Mucosa of descending colon (tissue), 3 donors: Measurements from ENCODE around the gene SLAMF6. TPM values are rescaled to one million over a fixed set of nuclear protein-coding genes. Genes with fewer than 3 reads are reported as not detected.

ENCODE experiments used
- ATAC-seq: fragments of 200-7000 bp; cut with Tn5 transposase; one replicate; pipeline ENCODE4 v1.9.1; 2020; ENCODE audit warnings: mild to moderate bottlenecking, moderate library complexity
- DNase-seq, 3 donors: peaks; one replicate each; pipeline ENCODE4 v3.0.0-alpha.2; 2020
- H3K36me3 ChIP-seq: fragments of 200-600 bp; one replicate; pipeline ENCODE4 v1.8.0; 2021; ENCODE audit warnings: low read depth, mild to moderate bottlenecking
- H3K4me1 ChIP-seq: fragments of 200-600 bp; one replicate; pipeline ENCODE4 v1.8.0; 2021; ENCODE audit warnings: low read depth, mild to moderate bottlenecking
- H3K4me3 ChIP-seq: fragments of 200-600 bp; one replicate; pipeline ENCODE4 v1.8.0; 2021; ENCODE audit warnings: mild to moderate bottlenecking
- H3K9me3 ChIP-seq: fragments of 200-600 bp; one replicate; pipeline ENCODE4 v1.8.0; 2021; ENCODE audit warnings: mild to moderate bottlenecking
- intact Hi-C, 2 donors: fragments of 100-400 bp; cut with DNase I in 1 of 2; cut with micrococcal nuclease in 1 of 2; formaldehyde crosslinking; loops; one replicate each; pipeline versions ENCODE4 v1.11.0 to v1.11.1; 2022; cut with DNase I, micrococcal nuclease
- total RNA-seq, 3 donors: library from RNA; stranded (reverse); fragmentation: NEBNext Ultra II Directional in 2 of 3; extraction: Animal tissue kit (Norgen Biotek cat#: 25700) in 2 of 3; gene quantifications; one replicate each; pipeline versions ENCODE4 v1.2.1 to v1.2.4, GENCODE V29; 2021 to 2023
- TF ChIP-seq, protein P1 (sequence below): fragments of 200-600 bp; IDR thresholded peaks from one replicate; pipeline ENCODE4 v1.8.0; 2022; ENCODE audit warnings: antibody characterized with exemption, mild to moderate bottlenecking
- donor health status: DM: no; HTN: no; CAD: no; lungs with moderate emphysema.
- donor health status: DM: no; HTN: no; CAD: no.
- donor health status: DM: no; HTN: yes; CAD: no.

Gene SLAMF6
- total RNA-seq, 3 donors from 2014 or later = 1.2 to 2.6 (median 2.4) TPM

GRCh38 chr1:160541622-160542302, 18.7 kb upstream of the SLAMF6 start:
- intact Hi-C loops = no loop called here
- H3K9me3 ChIP-seq = no peaks in the 10 kb centered on the region
- H3K36me3 ChIP-seq = no peaks in the 10 kb centered on the region
- H3K4me3 ChIP-seq = no peak overlapping the region
- no peak for ATAC-seq
- DNase-seq = no peak
- peaks cover 40% of the 10 kb centered on the region for H3K4me1 ChIP-seq
- TF ChIP-seq, protein P1, sequence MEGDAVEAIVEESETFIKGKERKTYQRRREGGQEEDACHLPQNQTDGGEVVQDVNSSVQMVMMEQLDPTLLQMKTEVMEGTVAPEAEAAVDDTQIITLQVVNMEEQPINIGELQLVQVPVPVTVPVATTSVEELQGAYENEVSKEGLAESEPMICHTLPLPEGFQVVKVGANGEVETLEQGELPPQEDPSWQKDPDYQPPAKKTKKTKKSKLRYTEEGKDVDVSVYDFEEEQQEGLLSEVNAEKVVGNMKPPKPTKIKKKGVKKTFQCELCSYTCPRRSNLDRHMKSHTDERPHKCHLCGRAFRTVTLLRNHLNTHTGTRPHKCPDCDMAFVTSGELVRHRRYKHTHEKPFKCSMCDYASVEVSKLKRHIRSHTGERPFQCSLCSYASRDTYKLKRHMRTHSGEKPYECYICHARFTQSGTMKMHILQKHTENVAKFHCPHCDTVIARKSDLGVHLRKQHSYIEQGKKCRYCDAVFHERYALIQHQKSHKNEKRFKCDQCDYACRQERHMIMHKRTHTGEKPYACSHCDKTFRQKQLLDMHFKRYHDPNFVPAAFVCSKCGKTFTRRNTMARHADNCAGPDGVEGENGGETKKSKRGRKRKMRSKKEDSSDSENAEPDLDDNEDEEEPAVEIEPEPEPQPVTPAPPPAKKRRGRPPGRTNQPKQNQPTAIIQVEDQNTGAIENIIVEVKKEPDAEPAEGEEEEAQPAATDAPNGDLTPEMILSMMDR = no peak

DNA sequence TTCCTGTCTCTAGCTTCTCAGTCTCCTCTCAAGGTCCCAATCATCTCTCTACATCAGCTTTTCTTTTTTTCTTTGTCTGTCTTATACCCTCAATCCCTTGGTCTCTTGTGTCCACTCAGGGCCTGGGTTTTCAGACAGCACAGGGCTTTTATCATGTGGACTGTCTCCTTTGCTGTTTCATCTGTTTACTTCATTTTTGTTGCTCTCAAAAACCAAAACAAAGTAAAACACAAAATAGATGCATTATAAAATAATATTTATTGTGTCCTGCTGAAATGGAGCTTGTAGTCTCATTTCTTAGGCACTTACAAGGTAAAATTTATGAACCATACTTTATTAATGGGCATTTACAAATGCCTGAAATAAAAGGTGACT, 17.8 kb upstream of the SLAMF6 start:
- ATAC-seq (no peak), DNase-seq (no peak)
- no peaks in the 10 kb centered on the region for H3K36me3 ChIP-seq
- no peaks in the 10 kb centered on the region for H3K9me3 ChIP-seq
- intact Hi-C loops = no loop called here
- no peak overlapping the region for H3K4me3 ChIP-seq
- TF ChIP-seq, protein P1 = no peak
- H3K4me1 ChIP-seq = peaks cover 40% of the 10 kb centered on the region

DNA sequence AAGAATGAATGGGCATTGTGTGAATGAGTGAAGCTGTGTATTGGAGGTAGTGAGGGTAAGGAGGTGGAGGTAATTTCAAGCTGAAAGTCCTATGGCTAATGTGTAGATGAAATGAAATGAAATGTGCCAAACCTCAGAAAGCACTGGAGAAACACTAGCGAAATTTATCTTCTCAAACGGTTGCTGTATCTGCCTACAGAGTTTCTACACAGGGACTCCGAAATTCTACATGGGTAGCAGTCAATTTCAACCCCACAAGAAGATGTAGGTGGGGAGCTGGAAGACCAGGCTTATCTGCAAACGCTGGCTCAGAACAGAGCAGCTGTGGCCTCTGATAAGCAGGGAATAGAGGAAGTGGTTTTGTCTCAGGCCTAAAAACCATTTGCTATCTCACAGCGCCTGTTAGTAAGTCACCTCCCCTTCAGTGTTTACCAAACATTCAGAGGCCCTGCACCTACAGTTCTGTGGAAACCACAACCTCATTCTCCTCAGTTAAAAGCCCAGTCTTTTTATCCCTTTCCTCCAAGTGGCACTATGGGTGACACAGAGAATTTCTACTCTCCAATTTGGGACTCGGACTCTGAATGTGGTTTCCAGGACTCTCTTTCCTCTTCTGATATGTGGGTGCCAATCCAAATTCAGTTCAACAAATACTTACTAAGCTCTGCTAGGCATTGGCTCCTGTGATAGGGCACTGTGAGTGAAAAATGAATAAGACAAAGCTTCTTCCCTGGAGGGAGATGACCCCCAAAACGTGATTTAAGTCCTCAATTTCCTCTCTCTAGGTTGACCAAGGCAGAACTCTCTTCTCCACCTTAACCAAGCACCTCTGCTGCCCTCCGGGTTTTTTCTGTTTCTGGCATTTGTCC, 17.2 kb upstream of the SLAMF6 start:
- peaks cover 2% of the 10 kb centered on the region for H3K9me3 ChIP-seq
- no peak overlapping the region for H3K4me3 ChIP-seq
- TF ChIP-seq, protein P1 = no peak
- H3K4me1 ChIP-seq = peaks cover 40% of the 10 kb centered on the region
- DNase-seq = peak in 2 of 3 donors; percentile 58 to 74
- no peaks in the 10 kb centered on the region for H3K36me3 ChIP-seq
- intact Hi-C loops = no loop called here
- peak; percentile 87 for ATAC-seq

DNA sequence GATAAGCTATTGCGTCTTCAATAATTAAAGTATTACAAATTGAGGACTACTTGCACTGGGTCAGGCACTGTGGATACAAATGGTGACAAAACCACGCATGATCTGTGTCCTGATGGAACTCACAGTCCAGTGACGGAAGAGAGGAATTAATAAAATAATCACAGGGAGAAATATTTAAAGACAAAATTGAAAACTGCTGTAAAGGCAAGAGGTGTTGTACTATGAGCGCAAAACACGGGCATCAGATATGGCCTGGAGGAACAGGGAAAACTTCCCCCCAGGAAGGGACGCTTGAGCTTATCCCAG, 16.6 kb upstream of the SLAMF6 start:
- Histone ChIP-seq H3K4me3 (no peak overlapping the region), H3K36me3 (no peaks in the 10 kb centered on the region), H3K9me3 (peaks cover 8% of the 10 kb centered on the region), H3K4me1 (peaks cover 40% of the 10 kb centered on the region)
- DNase-seq (no peak), ATAC-seq (no peak)
- TF ChIP-seq, protein P1 = no peak
- intact Hi-C loops = no loop called here

DNA sequence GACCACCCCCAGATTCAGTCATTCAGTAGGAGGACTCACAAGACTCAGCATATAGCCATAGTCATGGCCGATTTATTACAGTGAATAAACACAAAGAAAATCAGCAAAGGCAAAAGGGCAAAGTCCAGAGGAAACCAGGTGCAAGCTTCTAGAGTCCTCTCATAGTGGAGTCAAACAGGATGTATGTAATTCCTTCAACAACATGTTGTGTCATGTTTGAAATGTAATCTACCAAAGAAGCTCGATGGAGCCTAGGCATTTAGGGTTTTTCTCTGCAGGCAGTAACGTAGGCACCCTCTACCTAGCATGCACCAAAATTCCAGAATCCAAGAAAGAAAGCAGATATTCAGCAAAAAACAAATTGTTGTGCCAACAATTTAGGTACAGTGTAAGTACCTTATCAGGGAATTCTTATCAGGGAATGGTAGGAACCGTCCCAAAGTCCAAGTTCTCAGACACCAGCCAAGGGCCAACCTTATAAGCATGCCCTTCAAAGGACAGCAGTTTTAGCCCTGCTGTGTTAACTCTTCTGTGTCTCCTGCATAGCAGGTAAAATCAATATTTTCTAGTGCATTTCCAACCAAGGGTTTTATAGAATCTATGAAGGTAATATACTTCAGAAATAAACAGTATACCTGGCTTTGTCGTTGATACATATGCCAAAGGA, 16.1 kb upstream of the SLAMF6 start:
- Histone ChIP-seq H3K4me3 (no peak overlapping the region), H3K9me3 (peaks cover 11% of the 10 kb centered on the region), H3K4me1 (peaks cover 40% of the 10 kb centered on the region), H3K36me3 (no peaks in the 10 kb centered on the region)
- DNase-seq (peak in 1 of 3 donors; percentile 82), ATAC-seq (peak; percentile 87)
- intact Hi-C loops = no loop called here
- TF ChIP-seq, protein P1 = no peak
